ENCODE results near the gene PALM. TPM values are rescaled to one million over a fixed set of nuclear protein-coding genes. Genes with fewer than 3 reads are reported as not detected.

Gene PALM
- total and polyA plus RNA-seq, 9 of the 15 experiments (the other 6 are each of a cell fraction or from before 2014, with no cell fraction given) = 0.04 to 6.6 (median 1.7) TPM

GRCh38 chr19:703651-704446, 4.9 kb upstream of the PALM start (continued):
- TF ChIP-seq BHLHE40 (IDR thresholded peaks at IDR 0.05; ENCODE audit: low read length) (peak; percentile 18; the same call in 1 of the 2 replicates), COPS2 (conservative IDR thresholded peaks at IDR 0.05) (no peak), EP300 (IDR thresholded peaks at IDR 0.05; ENCODE audit: low read length) (peak; percentile 40; the same call in 1 of the 2 replicates), ZNF766 (CRISPR knock-in tag; conservative IDR thresholded peaks at IDR 0.05) (0 out of 2 replicates have a peak, but pooled peaks have one; percentile 17), ZNF23 (CRISPR knock-in tag; IDR thresholded peaks at IDR 0.05) (no peak), RFX7 (CRISPR knock-in tag; IDR thresholded peaks at IDR 0.05) (no peak), MECOM (CRISPR knock-in tag; IDR thresholded peaks at IDR 0.05) (no peak), GMEB1 (CRISPR knock-in tag; IDR thresholded peaks at IDR 0.05) (no peak), FIP1L1 (IDR thresholded peaks at IDR 0.05; ENCODE audit: low read depth, low read length, poor library complexity, severe bottlenecking) (no peak), CXXC5 (CRISPR knock-in tag; IDR thresholded peaks at IDR 0.05) (no peak; the same call in 1 of the 2 replicates), NFRKB (IDR thresholded peaks at IDR 0.05; ENCODE audit: low read depth) (no peak), CBFA2T2 (conservative IDR thresholded peaks at IDR 0.05) (no peak), SP1 (CRISPR knock-in tag; IDR thresholded peaks at IDR 0.05) (peak; percentile 69), KLF1 (tag; IDR thresholded peaks at IDR 0.05) (no peak), NRF1 (conservative IDR thresholded peaks at IDR 0.05 in 1 of 2, IDR thresholded peaks at IDR 0.05 in 1 of 2) (peak; percentile 47 to 59; a peak in 3 of 4 replicates), XRCC5 (IDR thresholded peaks at IDR 0.05; ENCODE audit: low read depth, low read length) (0 out of 2 replicates have a peak, but pooled peaks have one; percentile 6), ZNF121 (CRISPR knock-in tag; conservative IDR thresholded peaks at IDR 0.05) (no peak)
- TF ChIP-seq, protein P1, sequence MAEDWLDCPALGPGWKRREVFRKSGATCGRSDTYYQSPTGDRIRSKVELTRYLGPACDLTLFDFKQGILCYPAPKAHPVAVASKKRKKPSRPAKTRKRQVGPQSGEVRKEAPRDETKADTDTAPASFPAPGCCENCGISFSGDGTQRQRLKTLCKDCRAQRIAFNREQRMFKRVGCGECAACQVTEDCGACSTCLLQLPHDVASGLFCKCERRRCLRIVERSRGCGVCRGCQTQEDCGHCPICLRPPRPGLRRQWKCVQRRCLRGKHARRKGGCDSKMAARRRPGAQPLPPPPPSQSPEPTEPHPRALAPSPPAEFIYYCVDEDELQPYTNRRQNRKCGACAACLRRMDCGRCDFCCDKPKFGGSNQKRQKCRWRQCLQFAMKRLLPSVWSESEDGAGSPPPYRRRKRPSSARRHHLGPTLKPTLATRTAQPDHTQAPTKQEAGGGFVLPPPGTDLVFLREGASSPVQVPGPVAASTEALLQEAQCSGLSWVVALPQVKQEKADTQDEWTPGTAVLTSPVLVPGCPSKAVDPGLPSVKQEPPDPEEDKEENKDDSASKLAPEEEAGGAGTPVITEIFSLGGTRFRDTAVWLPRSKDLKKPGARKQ (CRISPR knock-in tag; IDR thresholded peaks at IDR 0.05) = no peak
- TF ChIP-seq, protein P2, sequence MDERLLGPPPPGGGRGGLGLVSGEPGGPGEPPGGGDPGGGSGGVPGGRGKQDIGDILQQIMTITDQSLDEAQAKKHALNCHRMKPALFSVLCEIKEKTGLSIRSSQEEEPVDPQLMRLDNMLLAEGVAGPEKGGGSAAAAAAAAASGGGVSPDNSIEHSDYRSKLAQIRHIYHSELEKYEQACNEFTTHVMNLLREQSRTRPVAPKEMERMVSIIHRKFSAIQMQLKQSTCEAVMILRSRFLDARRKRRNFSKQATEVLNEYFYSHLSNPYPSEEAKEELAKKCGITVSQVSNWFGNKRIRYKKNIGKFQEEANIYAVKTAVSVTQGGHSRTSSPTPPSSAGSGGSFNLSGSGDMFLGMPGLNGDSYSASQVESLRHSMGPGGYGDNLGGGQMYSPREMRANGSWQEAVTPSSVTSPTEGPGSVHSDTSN (CRISPR knock-in tag; IDR thresholded peaks at IDR 0.05; ENCODE audit: low read depth) = no peak
- TF ChIP-seq, protein P2 (tag; conservative IDR thresholded peaks at IDR 0.05; ENCODE audit: low read depth) = no peak
- TF ChIP-seq, protein P3, sequence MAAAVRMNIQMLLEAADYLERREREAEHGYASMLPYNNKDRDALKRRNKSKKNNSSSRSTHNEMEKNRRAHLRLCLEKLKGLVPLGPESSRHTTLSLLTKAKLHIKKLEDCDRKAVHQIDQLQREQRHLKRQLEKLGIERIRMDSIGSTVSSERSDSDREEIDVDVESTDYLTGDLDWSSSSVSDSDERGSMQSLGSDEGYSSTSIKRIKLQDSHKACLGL (CRISPR knock-in tag; IDR thresholded peaks at IDR 0.05; ENCODE audit: borderline replicate concordance, poor library complexity, severe bottlenecking) = no peak

Data from K562 (cell line).